Measurements from ENCODE around the gene NALCN.

Gene NALCN

GRCh38 chr13:101116826-101117225 is 299.5 kb downstream of the NALCN start:
- Histone ChIP-seq H3K9ac (no peak overlapping the region), H3K27ac (no peak overlapping the region), H2AFZ (ENCODE audit: low read depth) (no peak overlapping the region), H3K36me3 (ENCODE audit: insufficient read depth) (no peaks in the 10 kb centered on the region), H3K4me2 (no peak overlapping the region), H3K4me1 (ENCODE audit: low read depth, poor library complexity, severe bottlenecking) (no peaks in the 10 kb centered on the region), H3K27me3 (ENCODE audit: insufficient read depth, low read depth) (no peaks in the 10 kb centered on the region), H3K4me3 (IDR thresholded peaks at IDR 0.05; ENCODE audit: insufficient read depth, low read depth, low read length) (no peak overlapping the region), H4K20me1 (ENCODE audit: insufficient read depth) (no peaks in the 10 kb centered on the region), H3K79me2 (ENCODE audit: insufficient read depth, low read depth) (no peaks in the 10 kb centered on the region)
- TF ChIP-seq CTCF (conservative IDR thresholded peaks at IDR 0.05; ENCODE audit: low read depth, low read length) = no peak

- Histone ChIP-seq H3K79me2 (ENCODE audit: insufficient read depth, low read depth) (no peaks in the 10 kb centered on the region), H3K4me3 (IDR thresholded peaks at IDR 0.05; ENCODE audit: insufficient read depth, low read depth, low read length) (no peak overlapping the region), H3K27me3 (ENCODE audit: insufficient read depth, low read depth) (no peaks in the 10 kb centered on the region), H3K4me1 (ENCODE audit: low read depth, poor library complexity, severe bottlenecking) (no peaks in the 10 kb centered on the region), H3K4me2 (no peak overlapping the region), H3K36me3 (ENCODE audit: insufficient read depth) (no peaks in the 10 kb centered on the region), H2AFZ (ENCODE audit: low read depth) (no peak overlapping the region), H3K27ac (no peak overlapping the region), H4K20me1 (ENCODE audit: insufficient read depth) (no peaks in the 10 kb centered on the region), H3K9ac (no peak overlapping the region)
- no peak for TF ChIP-seq CTCF (conservative IDR thresholded peaks at IDR 0.05; ENCODE audit: low read depth, low read length)
Observed at GRCh38 chr13:101116341-101116740, 300.0 kb downstream of the NALCN start.

GRCh38 chr13:101115762-101116171 is 300.5 kb downstream of the NALCN start:
- H3K27ac ChIP-seq = no peak overlapping the region
- H4K20me1 ChIP-seq (ENCODE audit: insufficient read depth) = no peaks in the 10 kb centered on the region
- H3K27me3 ChIP-seq (ENCODE audit: insufficient read depth, low read depth) = no peaks in the 10 kb centered on the region
- no peaks in the 10 kb centered on the region for H3K79me2 ChIP-seq (ENCODE audit: insufficient read depth, low read depth)
- no peaks in the 10 kb centered on the region for H3K4me1 ChIP-seq (ENCODE audit: low read depth, poor library complexity, severe bottlenecking)
- no peak overlapping the region for H3K4me3 ChIP-seq (IDR thresholded peaks at IDR 0.05; ENCODE audit: insufficient read depth, low read depth, low read length)
- no peak overlapping the region for H3K9ac ChIP-seq
- no peak overlapping the region for H2AFZ ChIP-seq (ENCODE audit: low read depth)
- H3K36me3 ChIP-seq (ENCODE audit: insufficient read depth) = no peaks in the 10 kb centered on the region
- TF ChIP-seq CTCF (conservative IDR thresholded peaks at IDR 0.05; ENCODE audit: low read depth, low read length) = no peak
- no peak overlapping the region for H3K4me2 ChIP-seq

- Histone ChIP-seq H3K27ac (no peak overlapping the region), H3K79me2 (ENCODE audit: insufficient read depth, low read depth) (no peaks in the 10 kb centered on the region), H3K4me3 (IDR thresholded peaks at IDR 0.05; ENCODE audit: insufficient read depth, low read depth, low read length) (no peak overlapping the region), H4K20me1 (ENCODE audit: insufficient read depth) (no peaks in the 10 kb centered on the region), H2AFZ (ENCODE audit: low read depth) (no peak overlapping the region), H3K4me2 (no peak overlapping the region), H3K27me3 (ENCODE audit: insufficient read depth, low read depth) (no peaks in the 10 kb centered on the region), H3K36me3 (ENCODE audit: insufficient read depth) (no peaks in the 10 kb centered on the region), H3K9ac (no peak overlapping the region), H3K4me1 (ENCODE audit: low read depth, poor library complexity, severe bottlenecking) (no peaks in the 10 kb centered on the region)
- TF ChIP-seq CTCF (conservative IDR thresholded peaks at IDR 0.05; ENCODE audit: low read depth, low read length) = no peak
Observed at GRCh38 chr13:101111894-101112293, 304.4 kb downstream of the NALCN start.

All from KMS-11 (cell line).